NB4 (cell line): ENCODE data around the gene PPM1L.

Experiments
- DNase-seq: peaks from one replicate; pipeline ENCODE4 v3.0.0; 2010; ENCODE audit warnings: low read depth
- H3K4me3 ChIP-seq: one replicate; pipeline ENCODE4 v1.5.1; 2011; ENCODE audit warnings: mild to moderate bottlenecking, low read depth, low read length, moderate library complexity
- CTCF ChIP-seq: IDR thresholded peaks from one replicate; pipeline ENCODE4 v1.5.1; 2012; ENCODE audit warnings: low read depth, low read length
- MYC ChIP-seq: IDR thresholded peaks from 2 replicates; pipeline ENCODE4 v1.6.1; 2011; ENCODE audit warnings: low read depth, low read length
- POLR2A ChIP-seq: IDR thresholded peaks from 2 replicates; pipeline ENCODE4 v1.6.1; 2011; ENCODE audit warnings: mild to moderate bottlenecking; ENCODE audit not compliant: insufficient read length; ENCODE audit errors: extremely low read depth
- TF ChIP-seq, protein P1 (sequence below): IDR thresholded peaks from 2 replicates; pipeline ENCODE4 v1.6.1; 2011; ENCODE audit warnings: low read depth, low read length

Gene PPM1L

DNA sequence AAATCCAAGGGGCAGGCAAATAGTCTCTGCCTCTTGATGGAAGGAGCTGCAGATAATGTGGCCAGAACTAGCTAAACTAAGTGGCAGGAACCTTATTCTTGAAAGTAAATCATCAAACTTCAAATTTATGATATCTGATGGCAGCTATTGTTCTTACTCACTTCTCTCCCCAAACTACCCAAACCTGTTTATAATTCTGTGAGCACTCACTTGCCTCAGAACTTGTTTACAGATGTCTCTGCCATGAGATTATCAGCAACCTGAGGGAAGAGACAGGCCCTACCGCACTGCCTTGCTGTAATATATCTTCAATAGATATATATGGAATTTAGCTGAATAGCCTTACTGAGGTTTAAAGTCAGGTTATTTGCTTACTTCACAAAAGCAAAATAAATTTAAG lies 351.3 kb downstream of the PPM1L start:
- TF ChIP-seq, protein P1, sequence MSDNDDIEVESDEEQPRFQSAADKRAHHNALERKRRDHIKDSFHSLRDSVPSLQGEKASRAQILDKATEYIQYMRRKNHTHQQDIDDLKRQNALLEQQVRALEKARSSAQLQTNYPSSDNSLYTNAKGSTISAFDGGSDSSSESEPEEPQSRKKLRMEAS: no peak
- TF ChIP-seq MYC (no peak), CTCF (no peak), POLR2A (no peak)
- no peak for DNase-seq
- no peak overlapping the region for H3K4me3 ChIP-seq

DNA sequence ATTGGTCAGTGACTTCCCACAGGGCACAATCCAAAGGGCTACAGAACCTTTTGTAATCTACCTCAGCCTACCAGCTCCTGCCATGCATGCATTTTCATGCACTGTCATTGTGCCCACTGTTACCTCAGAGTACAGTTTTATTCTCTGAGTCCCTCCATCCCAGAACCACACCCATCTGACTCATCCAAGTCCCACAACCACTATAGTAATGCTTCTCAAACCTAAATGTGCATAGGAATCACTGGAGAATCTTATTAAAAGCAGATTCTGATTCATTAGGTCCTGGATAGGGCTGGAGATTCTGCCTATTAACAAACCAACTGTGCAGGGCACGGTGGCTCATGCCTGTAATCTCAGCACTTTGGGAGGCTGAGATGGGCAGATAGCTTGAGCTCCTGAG lies 352.8 kb downstream of the PPM1L start:
- no peak for TF ChIP-seq CTCF
- TF ChIP-seq, protein P1: no peak
- no peak for TF ChIP-seq MYC
- no peak for TF ChIP-seq POLR2A
- DNase-seq: peak; percentile 13

GRCh38 chr3:161117646-161118045 lies 361.6 kb downstream of the PPM1L start:
- no peak for TF ChIP-seq CTCF
- no peak for DNase-seq
- no peak overlapping the region for H3K4me3 ChIP-seq

More for the DNA sequence above, 352.8 kb downstream of the PPM1L start:
- no peak overlapping the region for H3K4me3 ChIP-seq

DNA sequence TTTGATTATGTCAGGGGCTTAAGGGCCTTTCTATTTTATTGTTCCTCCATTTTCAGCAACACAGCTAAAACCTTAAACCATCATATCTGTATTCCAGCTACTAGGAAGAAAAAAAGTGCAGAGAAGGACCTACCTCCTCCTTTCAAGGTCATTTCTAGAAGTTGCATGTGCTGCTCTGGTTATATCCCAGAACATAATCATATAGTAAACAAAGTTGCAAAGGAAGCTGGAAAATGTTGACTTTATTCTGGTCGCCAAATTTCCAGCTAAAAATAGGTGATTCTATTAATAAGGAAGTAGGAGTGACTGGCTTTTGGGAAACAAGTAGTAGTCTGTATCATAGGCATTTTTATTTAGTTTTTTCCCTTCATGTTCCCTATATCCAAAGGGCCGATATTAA lies 370.5 kb downstream of the PPM1L start:
- TF ChIP-seq MYC (no peak), POLR2A (no peak), CTCF (no peak)
- TF ChIP-seq, protein P1: no peak
- DNase-seq: no peak
- H3K4me3 ChIP-seq: no peak overlapping the region
